HG02763 (cell line): Measurements from ENCODE around the gene RPL9.
"Not testable (repeated sequence)": the region's sequence is repeated elsewhere in the genome, so short reads cannot be mapped to it uniquely, and the experiment has no call there.

Source experiments
- ATAC-seq: cut with Tn5 transposase; IDR thresholded peaks from one replicate; pipeline ENCODE4 v1.9.1; 2021; ENCODE audit warnings: mild to moderate bottlenecking, moderate library complexity; ENCODE audit not compliant: unreplicated experiment

The RPL9 gene

DNA sequence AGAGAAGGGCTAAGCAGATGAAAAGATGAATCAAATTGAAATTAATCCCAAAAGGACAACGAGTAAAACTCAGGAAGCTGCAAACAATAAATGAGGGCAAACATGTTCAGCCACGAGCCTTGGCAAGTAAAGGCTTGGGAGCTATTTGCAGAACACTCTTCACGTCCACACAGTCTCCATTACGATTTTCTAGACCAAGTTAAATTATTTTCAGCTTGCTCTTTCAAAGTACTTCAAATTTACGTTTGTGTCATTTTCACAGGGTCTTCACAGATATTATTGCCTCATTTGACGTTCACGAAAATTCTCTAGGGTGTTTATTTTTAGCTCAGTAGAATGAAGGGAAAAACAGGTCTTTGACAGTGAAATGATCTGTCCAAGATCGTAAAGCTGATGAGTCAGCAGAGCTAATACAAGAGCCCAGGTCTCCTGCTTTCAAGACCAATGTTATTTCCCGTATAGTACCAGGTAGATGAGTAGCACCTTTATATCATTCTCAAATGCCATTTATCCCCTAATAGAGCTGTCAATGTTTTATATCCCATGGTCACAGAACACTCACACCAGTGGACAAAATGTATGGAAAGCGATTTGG lies 31.1 kb downstream of the RPL9 start:
- ATAC-seq, result no peak

DNA sequence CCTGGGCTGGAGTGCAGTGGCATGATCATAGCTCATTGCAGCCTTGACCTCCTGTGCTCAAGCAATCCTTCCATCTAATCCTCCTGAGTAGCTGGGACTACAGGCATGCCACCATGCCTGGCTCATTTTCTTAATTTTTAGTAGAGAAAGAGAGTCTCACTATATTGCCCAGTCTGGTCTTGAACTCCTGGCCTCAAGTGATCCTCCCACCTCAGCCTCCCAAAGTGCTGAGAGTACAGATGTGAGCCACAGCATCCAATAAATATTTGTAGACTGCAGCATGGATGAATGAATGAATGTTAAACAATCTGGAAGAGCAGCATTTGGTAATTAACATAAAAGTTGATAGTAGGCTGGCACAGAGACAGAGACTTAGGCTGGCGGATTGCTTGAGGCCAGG lies 32.0 kb downstream of the RPL9 start:
- ATAC-seq, result no peak

- not testable (repeated sequence) for ATAC-seq
Measured at GRCh38 chr4:39425297-39425696, 33.4 kb downstream of the RPL9 start.

GRCh38 chr4:39422247-39422646 lies 36.5 kb downstream of the RPL9 start:
- no peak for ATAC-seq

- no peak for ATAC-seq
Measured at GRCh38 chr4:39415678-39416283, 42.9 kb downstream of the RPL9 start.

DNA sequence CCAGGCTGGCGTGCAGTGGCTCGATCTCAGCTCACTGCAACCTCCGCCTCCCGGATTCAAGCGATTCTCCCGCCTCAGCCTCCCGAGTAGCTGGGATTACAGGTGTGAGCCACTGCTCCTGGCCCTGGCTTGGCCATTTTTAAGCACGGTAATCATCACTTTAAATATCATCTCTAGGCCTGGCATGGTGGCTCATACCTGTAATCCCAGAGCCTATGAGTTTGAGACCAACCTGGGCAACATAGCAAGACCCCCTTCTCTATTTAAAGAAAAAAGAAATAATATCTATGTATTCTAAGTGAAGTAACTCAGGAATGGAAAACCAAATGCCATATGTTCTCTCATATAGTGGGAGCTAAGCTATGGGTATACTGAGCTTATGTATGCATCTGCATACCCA lies 47.2 kb downstream of the RPL9 start:
- ATAC-seq, result not testable (repeated sequence)

DNA sequence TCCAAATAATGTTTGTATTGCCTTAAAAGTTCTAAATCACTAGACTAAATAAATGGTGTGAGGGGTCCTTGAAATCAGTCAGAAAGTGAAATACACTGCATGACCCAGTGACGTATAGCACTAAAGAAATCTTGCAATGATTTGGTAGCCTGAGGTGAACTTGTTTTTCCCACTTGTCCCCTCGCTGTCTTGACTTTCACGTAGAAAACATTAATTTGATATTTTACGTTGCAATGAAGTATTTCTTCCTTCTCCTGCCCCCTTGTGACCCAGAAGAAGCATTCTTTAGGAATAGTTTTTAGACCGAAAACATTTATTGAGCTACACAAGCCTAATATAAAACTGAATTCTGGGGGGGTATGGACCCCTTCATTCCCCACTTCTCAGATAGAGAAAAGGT lies 48.3 kb downstream of the RPL9 start:
- ATAC-seq, result no peak

GRCh38 chr4:39407584-39407885 lies 51.2 kb downstream of the RPL9 start:
- no peak for ATAC-seq

DNA sequence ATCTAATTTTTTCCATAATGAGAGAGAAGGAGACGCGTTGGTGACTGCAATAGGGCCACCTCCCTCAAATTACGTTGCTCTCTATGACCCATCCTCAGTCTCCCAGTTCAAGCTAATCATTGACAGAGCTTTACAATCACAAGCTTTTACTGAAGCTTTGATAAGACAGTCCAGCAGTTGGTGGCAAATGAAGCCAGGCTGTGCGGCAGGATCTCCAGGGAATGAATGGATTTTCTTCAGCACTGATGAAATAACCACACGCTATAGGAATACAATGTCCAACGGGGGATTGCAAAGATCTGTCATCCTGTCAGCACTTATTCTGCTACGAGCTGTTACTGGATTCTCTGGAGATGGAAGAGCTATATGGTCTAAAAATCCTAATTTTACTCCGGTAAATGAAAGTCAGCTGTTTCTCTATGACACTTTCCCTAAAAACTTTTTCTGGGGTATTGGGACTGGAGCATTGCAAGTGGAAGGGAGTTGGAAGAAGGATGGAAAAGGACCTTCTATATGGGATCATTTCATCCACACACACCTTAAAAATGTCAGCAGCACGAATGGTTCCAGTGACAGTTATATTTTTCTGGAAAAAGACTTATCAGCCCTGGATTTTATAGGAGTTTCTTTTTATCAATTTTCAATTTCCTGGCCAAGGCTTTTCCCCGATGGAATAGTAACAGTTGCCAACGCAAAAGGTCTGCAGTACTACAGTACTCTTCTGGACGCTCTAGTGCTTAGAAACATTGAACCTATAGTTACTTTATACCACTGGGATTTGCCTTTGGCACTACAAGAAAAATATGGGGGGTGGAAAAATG lies 51.7 kb downstream of the RPL9 start, which contains the start of gene KLB:
KLB (plus strand) TSS at position 168 of the 821 bp plus-strand sequence; CDS start at position 188, 20 bp downstream.
- no peak for ATAC-seq
